Femur (tissue), 1 donor: Measurements from ENCODE around the gene SLC10A1.

ENCODE experiments used
- DNase-seq: peaks from one replicate; pipeline ENCODE4 v3.0.0-alpha.2; 2017

Gene SLC10A1

GRCh38 chr14:69807192-69807591, 10.2 kb upstream of the SLC10A1 start:
- no peak for DNase-seq

GRCh38 chr14:69804902-69805301, 7.9 kb upstream of the SLC10A1 start:
- no peak for DNase-seq

- DNase-seq = no peak
Observed at GRCh38 chr14:69803753-69804152, 6.7 kb upstream of the SLC10A1 start.

- no peak for DNase-seq
Observed at GRCh38 chr14:69798339-69798735, 1.3 kb upstream of the SLC10A1 start.

GRCh38 chr14:69797573-69798338, 715 bp upstream of the SLC10A1 start:
- no peak for DNase-seq

GRCh38 chr14:69795691-69796090, 1.4 kb downstream of the SLC10A1 start:
- DNase-seq = no peak

GRCh38 chr14:69794791-69795190, 2.2 kb downstream of the SLC10A1 start:
- DNase-seq = no peak

GRCh38 chr14:69792887-69793421, 4.1 kb downstream of the SLC10A1 start:
- no peak for DNase-seq

- DNase-seq = no peak
Observed at GRCh38 chr14:69789118-69789640, 7.9 kb downstream of the SLC10A1 start.

GRCh38 chr14:69786603-69787002, 10.4 kb downstream of the SLC10A1 start:
- DNase-seq = no peak

- no peak for DNase-seq
Observed at GRCh38 chr14:69784942-69785341, 12.1 kb downstream of the SLC10A1 start.

- DNase-seq = no peak
Observed at GRCh38 chr14:69780952-69781351, 16.1 kb downstream of the SLC10A1 start.

- no peak for DNase-seq
Observed at GRCh38 chr14:69780092-69780491, 16.9 kb downstream of the SLC10A1 start.

GRCh38 chr14:69779088-69779487, 18.0 kb downstream of the SLC10A1 start:
- no peak for DNase-seq

- no peak for DNase-seq
Observed at GRCh38 chr14:69776875-69777453, 20.1 kb downstream of the SLC10A1 start.

- DNase-seq = no peak
Observed at GRCh38 chr14:69775012-69775411, 22.0 kb downstream of the SLC10A1 start.

GRCh38 chr14:69773571-69774276, 23.3 kb downstream of the SLC10A1 start:
- DNase-seq = no peak

- DNase-seq = no peak
Observed at GRCh38 chr14:69772082-69773017, 24.7 kb downstream of the SLC10A1 start.

GRCh38 chr14:69771136-69771535, 25.9 kb downstream of the SLC10A1 start:
- no peak for DNase-seq

- DNase-seq = no peak
Observed at GRCh38 chr14:69770559-69770958, 26.5 kb downstream of the SLC10A1 start.

GRCh38 chr14:69769623-69770022, 27.4 kb downstream of the SLC10A1 start:
- no peak for DNase-seq

GRCh38 chr14:69768873-69769272, 28.2 kb downstream of the SLC10A1 start:
- no peak for DNase-seq
